HG02678 (cell line): ENCODE data around the gene ADRM1.
A peak's percentile ranks its signal among the peaks of the same experiment; 100 is the strongest.

Source experiments
- ATAC-seq: cut with Tn5 transposase; IDR thresholded peaks from one replicate; pipeline ENCODE4 v1.9.1; 2021; ENCODE audit warnings: mild to moderate bottlenecking, moderate library complexity; ENCODE audit not compliant: unreplicated experiment

The ADRM1 gene

GRCh38 chr20:62335532-62335931, 32.7 kb downstream of the ADRM1 start:
- ATAC-seq, result no peak

DNA sequence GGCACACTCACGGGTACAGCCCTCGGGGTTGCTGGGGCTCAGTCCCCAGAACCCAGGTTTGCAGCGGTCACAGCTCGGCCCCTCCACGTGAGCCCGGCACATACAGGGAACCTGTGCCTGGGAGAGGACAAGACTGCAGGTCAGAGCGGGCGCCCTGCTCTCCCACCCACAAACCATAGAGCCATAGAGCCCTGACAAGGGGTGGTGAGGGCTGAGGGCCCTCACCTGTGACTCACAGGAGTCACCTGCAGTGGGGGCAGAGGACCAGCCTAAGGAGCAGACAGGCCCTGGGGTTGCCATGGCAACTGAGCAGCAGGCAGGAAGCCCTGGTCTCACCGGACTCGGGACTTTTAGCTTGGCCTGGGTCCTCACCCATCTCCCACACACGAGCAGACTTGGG, 33.5 kb downstream of the ADRM1 start:
- ATAC-seq, result no peak

DNA sequence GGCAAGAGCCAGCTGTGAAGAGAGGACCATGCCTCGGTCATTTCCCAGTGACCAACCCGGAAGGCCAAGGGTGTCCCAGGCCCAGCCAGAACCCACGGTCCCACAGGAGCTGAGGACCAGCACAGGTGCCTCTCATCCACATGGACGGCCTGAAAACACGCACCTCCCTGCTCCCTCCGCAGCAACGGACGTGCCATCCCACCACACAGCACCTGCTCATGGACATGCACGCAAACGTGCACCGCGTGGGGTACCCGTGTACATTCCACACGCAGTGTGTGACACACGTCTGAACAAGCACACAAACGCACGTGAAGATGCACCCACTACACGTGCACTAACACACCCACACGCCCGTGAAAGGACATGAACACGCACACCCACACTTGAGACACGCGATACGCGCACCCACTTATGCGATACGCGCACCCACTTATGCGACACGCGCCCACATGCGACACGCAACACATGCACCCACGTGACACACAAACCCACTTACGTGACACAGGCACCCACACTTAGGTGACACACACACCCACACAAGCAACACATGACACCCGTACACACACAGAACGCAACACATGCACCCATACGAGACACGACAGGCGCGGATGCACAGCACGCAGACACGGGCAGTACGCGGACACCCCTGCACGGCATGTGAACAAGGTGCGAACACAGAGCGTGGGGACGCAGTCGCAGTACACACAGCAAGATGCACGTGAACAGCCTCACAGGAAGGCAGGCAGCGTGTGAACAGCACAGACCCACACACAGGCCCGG, 34.2 kb downstream of the ADRM1 start:
- ATAC-seq, result no peak

DNA sequence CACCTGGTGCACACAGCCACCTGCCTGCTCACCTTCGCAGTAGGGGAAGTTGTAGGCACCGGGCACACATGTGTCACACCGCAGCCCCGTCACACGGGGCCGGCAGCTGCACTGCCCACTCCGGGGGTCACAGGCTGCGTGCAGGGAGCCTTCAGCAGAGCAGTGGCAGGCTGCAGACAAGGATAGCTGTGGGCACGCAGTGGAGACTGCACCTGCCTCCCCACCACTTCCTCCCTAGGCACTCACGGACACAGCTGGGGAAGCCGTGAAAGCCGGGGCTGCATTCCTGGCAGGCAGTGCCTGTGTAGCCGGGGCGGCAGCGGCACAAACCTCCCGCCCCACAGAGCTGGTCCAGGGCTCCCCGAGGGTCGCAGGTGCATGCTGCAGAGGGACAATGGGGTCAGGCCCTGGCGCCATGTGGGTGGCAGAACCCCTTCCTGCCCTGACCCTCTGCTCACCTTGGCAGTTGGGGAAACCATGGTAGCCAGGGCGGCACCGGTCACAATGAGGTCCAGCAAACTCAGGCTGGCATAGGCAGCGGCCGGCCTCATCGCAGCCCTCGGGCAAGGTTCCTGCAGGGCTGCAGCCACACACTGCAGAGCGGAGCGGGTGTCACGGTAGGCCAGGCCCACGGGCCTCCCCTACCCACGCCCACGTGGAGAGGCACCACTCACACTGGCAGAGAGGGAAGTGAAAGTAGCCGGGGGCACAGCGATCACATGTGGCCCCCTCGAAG, 34.9 kb downstream of the ADRM1 start:
- ATAC-seq, result no peak

- ATAC-seq, result no peak
Measured at GRCh38 chr20:62338294-62338620, 35.5 kb downstream of the ADRM1 start.

GRCh38 chr20:62339647-62340062, 36.9 kb downstream of the ADRM1 start:
- peak; percentile 63 for ATAC-seq

GRCh38 chr20:62342910-62343309, 40.1 kb downstream of the ADRM1 start:
- ATAC-seq, result no peak

- ATAC-seq, result no peak
Measured at GRCh38 chr20:62344092-62344491, 41.3 kb downstream of the ADRM1 start.

- ATAC-seq, result no peak
Measured at GRCh38 chr20:62344782-62345181, 42.0 kb downstream of the ADRM1 start.

GRCh38 chr20:62345681-62346370, 43.0 kb downstream of the ADRM1 start:
- ATAC-seq, result no peak

GRCh38 chr20:62346398-62347150, 43.8 kb downstream of the ADRM1 start:
- no peak for ATAC-seq

GRCh38 chr20:62347151-62347404, 44.3 kb downstream of the ADRM1 start:
- no peak for ATAC-seq

DNA sequence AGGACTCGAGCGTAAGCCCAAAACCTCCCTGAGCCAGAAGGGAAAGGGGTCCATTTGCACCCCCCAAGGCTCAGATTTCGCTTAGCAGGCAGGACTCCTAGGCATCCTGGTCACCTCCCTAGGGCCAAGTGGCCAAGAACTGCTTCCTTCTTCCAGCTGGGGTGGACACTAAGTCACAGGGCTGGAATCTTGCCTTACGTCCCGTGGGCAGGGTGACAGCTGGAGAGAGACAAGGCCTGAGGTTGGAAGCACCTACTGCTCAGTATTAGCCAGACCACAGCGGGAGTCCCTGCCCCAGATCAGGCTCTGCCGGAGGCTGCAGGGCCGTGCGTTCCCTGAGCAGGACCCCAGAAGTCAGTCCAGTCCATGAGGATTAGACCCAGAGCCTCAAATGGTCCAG, 44.6 kb downstream of the ADRM1 start:
- ATAC-seq, result no peak

- no peak for ATAC-seq
Measured at GRCh38 chr20:62348604-62349003, 45.8 kb downstream of the ADRM1 start.

DNA sequence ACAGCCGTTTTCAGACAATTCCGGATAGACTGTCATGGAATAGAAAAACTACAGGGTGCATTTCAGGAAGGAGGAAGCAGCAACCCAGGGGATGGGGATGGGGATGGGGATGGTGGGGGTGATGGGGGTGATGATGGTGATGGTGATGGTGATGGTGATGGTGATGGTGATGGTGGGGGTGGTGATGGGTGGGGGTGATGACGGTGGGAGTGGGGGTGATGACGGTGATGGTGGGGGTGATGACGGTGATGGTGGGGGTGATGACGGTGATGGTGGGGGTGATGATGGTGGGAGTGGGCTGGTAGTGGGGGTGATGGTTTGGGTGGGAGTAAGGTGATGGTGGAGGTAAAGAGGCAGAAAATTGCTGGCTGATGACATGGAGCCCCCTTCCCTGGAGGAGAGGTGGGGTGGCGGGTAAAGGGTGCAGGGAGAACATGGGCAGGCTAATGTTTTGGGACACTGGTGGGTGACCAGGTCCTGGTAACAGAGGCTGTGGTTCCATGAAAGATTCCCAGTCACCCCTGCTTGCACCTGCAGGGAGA, 46.8 kb downstream of the ADRM1 start:
- no peak for ATAC-seq

DNA sequence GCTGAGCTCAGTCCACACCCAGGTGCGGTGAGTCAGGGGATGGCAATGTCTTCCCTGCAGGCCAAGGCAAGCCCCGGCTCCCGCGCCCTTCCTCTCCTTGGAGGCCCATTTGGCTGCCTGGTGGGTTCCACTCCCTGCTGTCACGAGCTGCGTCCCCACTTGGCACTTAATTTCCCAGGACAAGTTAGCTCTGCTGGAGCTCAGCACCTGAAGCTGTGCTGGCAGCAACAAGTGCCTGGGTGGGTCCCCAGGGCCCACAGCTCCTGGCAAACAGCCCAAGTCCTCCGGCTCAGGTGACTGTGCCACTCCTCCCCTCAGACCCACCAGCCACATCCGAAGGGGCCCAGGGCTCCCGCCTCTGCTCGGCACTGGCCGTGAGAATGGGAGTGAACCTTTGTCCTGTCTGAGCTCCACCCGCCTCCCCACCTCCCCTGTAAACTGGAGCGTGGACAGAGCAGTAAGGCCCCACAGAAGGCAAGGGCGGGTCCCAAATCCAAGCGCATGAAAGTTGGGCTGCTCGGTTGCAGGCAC, 47.4 kb downstream of the ADRM1 start:
- ATAC-seq, result no peak

- no peak for ATAC-seq
Measured at GRCh38 chr20:62350629-62351422, 48.0 kb downstream of the ADRM1 start.

DNA sequence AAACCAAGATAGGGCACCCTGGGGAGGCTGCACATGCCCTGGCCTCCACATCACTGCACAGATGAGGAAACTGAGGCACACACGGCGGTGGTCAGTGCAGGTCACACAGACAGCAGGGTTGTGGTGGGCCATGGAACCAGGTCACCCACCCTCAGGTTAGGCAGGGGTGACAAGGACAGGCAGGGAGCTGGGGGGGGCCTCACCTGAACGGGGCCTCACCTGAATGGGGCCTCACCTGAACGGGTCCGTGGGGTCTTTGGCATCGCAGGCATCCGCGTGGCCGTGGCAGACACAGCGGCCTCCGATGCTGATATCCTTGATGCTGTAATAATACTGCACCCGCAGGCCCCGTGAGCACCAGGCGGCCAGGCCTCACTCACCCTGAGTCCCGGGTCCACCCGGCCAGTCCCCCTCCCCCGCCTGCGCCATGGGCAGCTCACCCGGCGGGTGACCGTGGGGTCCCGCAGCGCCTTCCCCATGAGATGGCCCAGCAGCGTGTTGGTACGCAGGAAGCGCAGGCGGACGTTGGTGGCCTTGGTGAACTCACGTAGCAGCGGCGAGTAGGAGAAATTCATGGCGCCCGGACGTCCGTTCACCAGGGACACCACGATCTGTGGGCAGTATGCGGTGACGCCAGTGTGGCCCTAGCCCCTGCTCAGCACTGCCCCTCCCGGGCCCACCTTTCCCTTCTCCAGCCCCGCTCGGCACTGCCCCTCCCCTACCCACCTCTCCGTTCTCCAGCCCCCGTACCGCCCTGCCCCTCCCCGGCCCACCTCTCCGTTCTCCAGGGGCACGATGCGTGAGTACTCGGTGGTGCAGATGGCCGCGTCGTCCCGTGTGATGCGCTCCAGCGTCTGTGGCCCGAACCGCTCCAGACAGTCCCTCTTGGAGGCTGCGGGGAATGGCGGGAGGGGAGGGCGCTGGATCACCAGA, 48.9 kb downstream of the ADRM1 start:
- ATAC-seq, result no peak
